Heart left ventricle (tissue), 16 donors: Measurements from ENCODE around the gene C3orf80. TPM values are rescaled to one million over a fixed set of nuclear protein-coding genes. Genes with fewer than 3 reads are reported as not detected.
"Not testable (repeated sequence)": the region's sequence is repeated elsewhere in the genome, so short reads cannot be mapped to it uniquely, and the experiment has no call there.

Source experiments
- ATAC-seq, 4 donors: fragments of 200-7000 bp; cut with Tn5 transposase; one replicate each; pipeline ENCODE4 v1.9.1; 2020 to 2022; ENCODE audit warnings: moderate library complexity in 4 of 4, mild to moderate bottlenecking in 3 of 4, moderate number of reproducible peaks in 1 of 4
- DNase-seq, 5 donors: peaks; one replicate each; pipeline ENCODE4 v3.0.0-alpha.2; 2020
- H3K27ac ChIP-seq, 12 donors: fragments of 200-600 bp; sonication (generic) in 4 of 12; one replicate each; pipeline versions ENCODE4 v1.5.0 to v1.8.0; 2016 to 2022; ENCODE audit warnings: mild to moderate bottlenecking in 2 of 12
- H3K27me3 ChIP-seq, 9 donors: fragments of 200-600 bp; sonication (generic) in 2 of 9; one replicate each; pipeline versions ENCODE4 v1.5.1 to v1.8.0; 2016 to 2022; ENCODE audit warnings: mild to moderate bottlenecking in 3 of 9
- H3K36me3 ChIP-seq, 9 donors: fragments of 200-600 bp; sonication (generic) in 2 of 9; one replicate each; pipeline versions ENCODE4 v1.5.0 to v1.8.0; 2018 to 2022; ENCODE audit warnings: mild to moderate bottlenecking in 2 of 9
- H3K4me1 ChIP-seq, 12 donors: fragments of 200-600 bp; sonication (generic) in 4 of 12; one replicate each; pipeline versions ENCODE4 v1.5.0 to v1.8.0; 2016 to 2022; ENCODE audit warnings: mild to moderate bottlenecking in 3 of 12
- H3K4me3 ChIP-seq, 12 donors: fragments of 200-600 bp; sonication (generic) in 4 of 12; one replicate each; pipeline versions ENCODE4 v1.5.0 to v1.8.0; 2017 to 2022; ENCODE audit warnings: mild to moderate bottlenecking in 9 of 12, moderate library complexity in 4 of 12
- H3K9me3 ChIP-seq, 12 donors: fragments of 200-600 bp; sonication (generic) in 4 of 12; one replicate each; pipeline versions ENCODE4 v1.5.0 to v1.8.0; 2016 to 2022; ENCODE audit warnings: mild to moderate bottlenecking in 1 of 12
- CTCF ChIP-seq, 12 donors: fragments of 200-600 bp; sonication (generic) in 4 of 12; IDR thresholded peaks; one replicate each; pipeline versions ENCODE4 v1.5.0 to v1.8.0; 2018 to 2022; ENCODE audit warnings: antibody characterized with exemption in 12 of 12, mild to moderate bottlenecking in 5 of 12
- POLR2A ChIP-seq, 2 donors: fragments of 450-650 bp; IDR thresholded peaks; one replicate each; pipeline ENCODE4 v1.6.1; 2017; ENCODE audit warnings: antibody characterized with exemption in 2 of 2, mild to moderate bottlenecking in 2 of 2, moderate library complexity in 2 of 2
- WGBS, 4 donors: extraction: QIAGEN DNeasy Blood & Tissue Kit in 2 of 4; methylation state at CpG; one replicate each; pipeline versions ENCODE4 v1.1.5 to v1.1.7; 2013 to 2018; 5-methylcytosine and 5-hydroxymethylcytosine counted together
- intact Hi-C, 10 donors: fragments of 100-400 bp; cut with DNase I; formaldehyde crosslinking; loops; one replicate each; pipeline versions ENCODE4 v1.11.1 to v1.14.2; 2022
- long read RNA-seq, 3 donors: library from polyadenylated mRNA; unstranded; transcript quantifications; one replicate each; pipeline ENCODE4 v2.0.0, GENCODE V29; 2020 to 2021
- polyA plus RNA-seq, 2 donors: library from polyadenylated mRNA; stranded (reverse); fragments of 200-250 nt; gene quantifications; one replicate each; pipeline ENCODE4 v1.2.3, GENCODE V29; 2013
- total RNA-seq, 9 donors: library from RNA; depleted of rRNA in 2 of 9; stranded (reverse); fragments of >200 nt in 2 of 9; fragmentation: NEBNext Ultra II Directional in 3 of 9; extraction: Animal tissue kit (Norgen Biotek cat#: 25700) in 3 of 9; gene quantifications; one replicate each; pipeline versions ENCODE4 v1.1.0 to v1.2.4, GENCODE V29; 2016 to 2023
- donor health status: ischemic (EF 13 %, LVEDD 7.1; RV severe dilation, severe dysfunction).
- donor health status: healthy with polysubstance abuse.
- donor health status: DM: no; HTN: yes; CAD: no.
- donor health status: DM: no; HTN: no; CAD: no.
- donor health status: ischemic (EF 25% LVEDD 6.9; RV normal size, moderate dysfunction).
- donor health status: ischemic (EF 25% LVEDD 5.7; RV mildly dilated, moderate dysfunction).
- donor health status: healthy.
- donor health status: DM: yes; HTN: yes; CAD: no.
- donor health status: ischemic (EF 35%, LVEDD 5.7; RV mildly dilated, moderate dysfunction).
- donor health status: nonischemic (EF 11% LVEDD 7.7; RV severe dilation, severe dysfunction).
- donor health status: DM: yes; HTN: yes; CAD: no.
- donor health status: PGD.
- donor health status: ischemic (EF 29% LVEDD 5.4; RV normal size, mild dysfunction).
- donor health status: nonischemic (EF 23%, LVEDD 6.1; RV moderate dilation, normal function).

The C3orf80 gene
- total RNA-seq (under 1 TPM in 7 of 9 donors, not detected in 2; 0.09 to 0.35 (median 0.14) TPM), polyA plus RNA-seq (under 1 TPM; 0.08 to 0.10 TPM)
- long read RNA-seq, donor 1, result 0 reads
- long read RNA-seq, donor 2, result 0 reads
- long read RNA-seq, donor 3, result 0 reads

- no peak for TF ChIP-seq POLR2A (IDR thresholded peaks at IDR 0.05)
- peak in 2 of 12 donors; percentile 44 to 45 for TF ChIP-seq CTCF (IDR thresholded peaks at IDR 0.05)
- peak within 1 kb of the TSS; percentile 37 to 77 (median 56) for H3K4me3 ChIP-seq
- 0 to 1% (median 1%) methylated on average over 26 to 104 of the region's 104 CpGs for WGBS, 4 donors
- intact Hi-C loops, result loop anchor here in 1 of 10 donors (10.0 kb wide), 1 partner anchor 191 kb away; no protein-coding TSS in a partner anchor
- peak within 1 kb of the TSS in 3 of 12 donors; percentile 19 to 83 (median 43) for H3K27ac ChIP-seq
- H3K4me1 ChIP-seq, result peaks cover 4 to 27% (median 11%) of the 10 kb centered on the region in 12 donors
- ATAC-seq (peak in 3 of 4 donors; percentile 61 to 87 (median 85)), DNase-seq (peak; percentile 25 to 74 (median 39))
- H3K27me3 ChIP-seq, result peaks cover 0 to 55% (median 26%) of the 10 kb centered on the region in 9 donors
- no peaks in the 10 kb centered on the region for H3K36me3 ChIP-seq
- no peaks in the 10 kb centered on the region for H3K9me3 ChIP-seq
Observed at GRCh38 chr3:160225176-160226025, at the start of gene C3orf80. Gene C3orf80 (plus strand): TSS chr3:160225422. CDS start chr3:160225636, 214 bp downstream.

GRCh38 chr3:160176923-160177322 lies 48.3 kb upstream of the C3orf80 start:
- Histone ChIP-seq H3K27ac (no peak overlapping the region), H3K9me3 (no peaks in the 10 kb centered on the region), H3K27me3 (no peaks in the 10 kb centered on the region), H3K4me3 (no peak overlapping the region), H3K36me3 (no peaks in the 10 kb centered on the region), H3K4me1 (peaks cover 0 to 10% (median 0%) of the 10 kb centered on the region in 12 donors)
- no peak for DNase-seq
- TF ChIP-seq CTCF (IDR thresholded peaks at IDR 0.05) (no peak), POLR2A (IDR thresholded peaks at IDR 0.05) (no peak)
- intact Hi-C loops, result no loop called here
- ATAC-seq, result no peak

GRCh38 chr3:160178661-160179060 lies 46.6 kb upstream of the C3orf80 start:
- H3K4me1 ChIP-seq, result peaks cover 0 to 14% (median 0%) of the 10 kb centered on the region in 12 donors
- H3K9me3 ChIP-seq, ATAC-seq, H3K27me3 ChIP-seq, H3K4me3 ChIP-seq, DNase-seq, intact Hi-C loops, H3K36me3 ChIP-seq, H3K27ac ChIP-seq: not testable (repeated sequence)
- WGBS, 4 donors, result 95 to 98% (median 97%) methylated on average over 16 to 35 of the region's 35 CpGs

GRCh38 chr3:160179403-160179802 lies 45.8 kb upstream of the C3orf80 start:
- DNase-seq, H3K27me3 ChIP-seq, ATAC-seq, H3K36me3 ChIP-seq, intact Hi-C loops, H3K4me3 ChIP-seq, H3K9me3 ChIP-seq: not testable (repeated sequence)
- WGBS, 4 donors, result 80 to 96% (median 91%) methylated on average over 2 to 3 of the region's 4 CpGs
- Histone ChIP-seq H3K27ac (peak overlapping the region in 1 of 12 donors; percentile 62), H3K4me1 (peaks cover 0 to 17% (median 0%) of the 10 kb centered on the region in 12 donors)

- no peaks in the 10 kb centered on the region for H3K9me3 ChIP-seq
- TF ChIP-seq POLR2A (IDR thresholded peaks at IDR 0.05) (no peak), CTCF (IDR thresholded peaks at IDR 0.05) (no peak)
- H3K4me1 ChIP-seq, result peaks cover 0 to 19% (median 0%) of the 10 kb centered on the region in 12 donors
- intact Hi-C loops, result no loop called here
- H3K4me3 ChIP-seq, result no peak overlapping the region
- H3K27ac ChIP-seq, result peak overlapping the region in 2 of 12 donors; percentile 11 to 62
- H3K27me3 ChIP-seq, result no peaks in the 10 kb centered on the region
- H3K36me3 ChIP-seq, result no peaks in the 10 kb centered on the region
- 85 to 91% (median 90%) methylated on average over 2 of the region's 2 CpGs for WGBS, 4 donors
- ATAC-seq (no peak), DNase-seq (no peak)
Observed at GRCh38 chr3:160179906-160180305, 45.3 kb upstream of the C3orf80 start.
